Measurements from ENCODE around the gene F2RL2.

Gene F2RL2

DNA sequence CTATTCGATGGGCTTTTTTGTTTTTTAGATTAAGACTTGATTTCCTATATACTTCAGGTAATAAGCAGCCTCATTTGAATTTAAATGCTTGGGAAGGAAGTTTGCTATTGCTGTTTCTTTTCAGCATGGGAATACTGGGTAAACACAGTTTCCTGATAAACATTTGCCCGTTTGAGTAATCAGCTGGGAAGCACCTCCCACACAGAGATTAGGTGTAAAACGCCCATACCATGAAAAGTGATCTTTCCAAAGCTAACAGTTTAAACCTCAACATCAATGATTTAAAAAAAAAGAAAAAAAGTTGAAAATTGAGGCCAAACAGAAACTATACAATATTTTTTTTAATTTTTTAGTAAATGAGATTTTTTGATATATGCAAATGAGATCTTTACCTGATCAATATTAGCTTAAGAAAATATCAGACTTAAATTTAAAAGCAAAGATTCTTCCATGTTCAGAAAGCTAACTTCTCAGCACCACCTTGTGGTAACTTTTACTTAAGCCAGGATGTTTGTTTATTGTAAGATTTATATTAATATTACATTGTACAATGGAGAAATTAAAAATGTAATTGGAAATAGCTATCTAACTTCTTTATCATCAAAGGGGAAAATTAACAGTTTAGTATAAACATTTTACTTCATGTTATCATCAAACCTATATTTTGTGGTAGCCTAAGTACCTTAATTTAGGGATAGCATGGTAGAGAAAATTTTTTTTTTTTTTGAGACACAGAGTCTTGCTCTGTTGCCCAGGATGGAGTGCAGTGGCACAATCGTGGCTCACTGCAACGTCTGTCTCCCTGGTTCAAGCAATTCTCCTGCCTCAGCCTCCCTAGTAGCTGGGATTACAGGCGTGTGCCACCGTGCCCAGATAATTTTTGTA, 39.8 kb downstream of the F2RL2 start:
- DNase-seq (ENCODE audit: low spot score): no peak

DNA sequence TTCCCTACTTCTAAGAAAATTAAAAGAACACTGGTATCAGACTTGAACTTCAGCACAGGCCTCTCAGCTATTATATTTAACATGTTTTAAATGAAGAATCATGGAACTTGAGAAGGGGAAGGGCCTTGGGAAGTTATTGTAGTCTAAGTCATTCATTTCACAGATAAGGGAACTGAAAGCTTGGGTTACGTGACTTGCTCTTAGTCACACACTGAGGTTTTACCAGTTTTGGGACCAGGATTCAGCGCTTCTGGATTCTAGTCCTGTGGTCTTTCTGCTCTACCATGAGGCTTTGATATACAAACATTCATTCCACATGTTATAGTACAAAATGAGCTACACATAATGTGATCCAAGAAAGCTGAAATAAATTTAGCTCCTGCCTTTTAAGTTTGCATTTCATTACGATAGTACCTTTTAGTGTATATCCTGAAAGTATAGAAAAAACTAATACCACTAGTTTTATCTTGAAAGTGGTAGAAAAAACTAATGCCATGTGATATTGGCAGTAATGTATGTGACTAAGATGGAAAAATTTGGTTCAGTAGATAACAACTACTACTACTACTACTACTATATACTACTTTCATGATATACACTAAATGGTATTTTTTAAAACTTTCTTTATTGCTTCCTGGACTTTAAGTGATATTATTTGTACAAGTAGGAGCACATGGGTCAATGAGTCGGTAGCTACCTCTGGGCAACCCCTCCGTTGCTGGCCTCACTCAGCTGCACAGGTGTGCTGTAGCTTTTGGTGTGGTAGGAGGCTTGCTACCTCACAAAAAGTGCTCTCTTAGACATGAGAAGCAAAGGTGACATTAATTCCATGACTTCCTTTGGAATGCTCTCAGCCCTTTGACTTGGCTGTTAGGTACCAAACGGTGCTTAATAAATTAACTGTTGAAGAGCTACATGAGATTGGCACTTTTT, 40.7 kb downstream of the F2RL2 start:
- no peak for DNase-seq (ENCODE audit: low spot score)

DNA sequence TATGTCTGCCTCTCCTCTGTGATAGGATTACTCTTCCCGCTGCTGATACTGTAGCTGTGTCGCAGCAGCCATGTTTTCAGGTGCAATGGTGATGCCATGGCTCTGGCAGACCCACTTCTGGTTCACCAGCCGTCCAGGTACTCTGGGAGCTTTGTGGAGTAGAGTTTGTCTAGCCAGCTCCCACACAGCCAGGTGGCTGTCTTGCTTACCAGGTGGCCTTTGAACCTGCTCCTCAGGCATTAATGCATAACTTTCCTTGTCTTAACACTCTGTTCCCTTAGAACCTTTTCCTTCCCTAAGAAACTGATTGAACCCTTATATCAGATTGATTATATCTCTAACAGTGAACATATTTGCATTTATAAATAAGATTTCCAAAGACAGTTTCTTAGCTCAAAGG, 42.2 kb downstream of the F2RL2 start:
- DNase-seq (ENCODE audit: low spot score): no peak

DNA sequence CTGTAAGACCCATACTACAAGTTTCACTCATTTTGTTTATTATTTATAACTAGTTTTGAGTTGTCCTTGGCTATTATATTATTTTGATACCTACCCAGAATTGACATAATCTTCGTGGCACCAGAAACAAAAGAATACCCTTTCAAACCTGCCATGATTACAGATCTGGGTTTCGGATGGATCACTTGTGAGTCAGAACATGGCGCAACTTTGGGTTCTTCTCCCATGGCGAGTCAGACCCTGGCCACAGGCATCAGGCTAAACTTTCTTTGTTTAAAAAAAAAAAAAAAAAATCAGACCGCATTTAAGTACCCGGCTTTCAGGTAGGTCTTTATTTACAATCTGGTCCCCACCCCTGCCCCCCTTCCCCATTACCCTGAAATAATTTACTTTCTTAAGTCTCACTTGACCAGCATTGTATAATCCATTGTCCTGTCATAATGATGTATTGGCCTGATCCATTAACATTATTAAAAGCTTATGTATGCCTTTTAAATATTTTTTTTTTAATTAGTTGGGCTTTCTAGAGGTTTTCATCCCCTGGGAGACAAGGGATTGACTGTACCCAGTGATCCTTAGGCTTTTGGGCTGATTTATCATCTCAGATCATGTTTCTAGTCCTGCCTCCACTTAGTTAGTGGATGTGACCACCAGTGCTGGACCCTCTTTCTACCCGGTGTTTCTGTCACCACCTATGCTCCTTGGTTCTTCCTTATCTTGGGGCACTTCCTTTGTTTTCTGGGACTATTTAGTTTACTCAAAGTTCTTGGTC, 43.9 kb downstream of the F2RL2 start:
- DNase-seq (ENCODE audit: low spot score): peak; percentile 48

DNA sequence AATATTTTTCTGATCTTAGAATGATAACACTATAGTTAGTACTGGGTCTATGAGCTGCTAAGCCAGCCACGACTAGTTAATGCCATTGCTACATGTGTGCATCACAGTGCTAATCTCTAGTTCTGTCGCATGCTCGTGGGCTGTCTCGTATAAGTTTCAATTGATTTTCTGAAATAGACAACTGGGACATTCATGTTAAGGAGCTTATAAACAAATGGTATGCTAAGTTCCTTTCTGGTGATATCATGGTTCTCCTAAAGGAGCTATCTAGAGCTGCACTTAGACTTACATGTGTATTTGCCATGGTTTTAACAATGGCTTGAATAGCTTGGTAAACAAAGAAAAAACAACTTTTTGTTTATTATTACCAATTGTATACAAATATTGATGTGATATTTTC, 46.2 kb downstream of the F2RL2 start:
- DNase-seq (ENCODE audit: low spot score): no peak

DNA sequence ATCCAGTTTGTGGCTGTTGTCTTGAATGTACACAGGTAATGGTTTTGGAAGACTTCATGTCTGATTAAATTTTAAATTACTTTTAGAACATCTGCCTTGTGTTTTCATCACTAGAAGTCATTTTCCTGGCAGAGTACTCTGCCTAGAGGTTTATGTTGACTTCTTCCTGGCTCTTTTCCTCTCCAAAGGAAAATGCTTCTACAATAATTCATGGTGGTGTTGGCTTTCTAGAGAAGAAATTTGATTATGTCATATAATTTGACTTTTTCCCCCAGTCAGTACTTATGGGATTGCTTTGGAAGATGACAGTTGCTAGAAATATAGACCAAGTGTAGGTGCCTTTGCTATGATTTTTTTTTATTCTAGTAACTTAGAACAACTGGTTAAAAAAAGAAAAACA, 46.8 kb downstream of the F2RL2 start:
- no peak for DNase-seq (ENCODE audit: low spot score)

DNA sequence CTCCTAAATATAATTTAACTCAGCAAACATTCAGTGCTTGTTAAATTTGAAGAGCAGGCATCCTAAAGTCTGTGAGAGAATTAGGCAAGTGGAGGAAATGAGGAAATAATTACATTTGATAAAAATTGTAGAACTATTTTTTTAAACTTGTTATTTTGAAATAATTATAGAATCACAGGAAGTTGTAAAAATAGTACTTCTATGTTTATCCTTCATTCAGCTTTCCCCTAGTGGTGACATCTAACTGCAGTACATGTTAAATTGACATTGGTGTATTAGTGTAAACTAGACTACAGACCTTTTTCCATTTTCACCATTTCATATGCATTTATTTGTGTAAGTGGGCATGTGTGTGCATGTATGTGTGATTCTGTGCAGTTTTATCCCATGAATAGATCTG, 51.6 kb downstream of the F2RL2 start:
- no peak for DNase-seq (ENCODE audit: low spot score)

DNA sequence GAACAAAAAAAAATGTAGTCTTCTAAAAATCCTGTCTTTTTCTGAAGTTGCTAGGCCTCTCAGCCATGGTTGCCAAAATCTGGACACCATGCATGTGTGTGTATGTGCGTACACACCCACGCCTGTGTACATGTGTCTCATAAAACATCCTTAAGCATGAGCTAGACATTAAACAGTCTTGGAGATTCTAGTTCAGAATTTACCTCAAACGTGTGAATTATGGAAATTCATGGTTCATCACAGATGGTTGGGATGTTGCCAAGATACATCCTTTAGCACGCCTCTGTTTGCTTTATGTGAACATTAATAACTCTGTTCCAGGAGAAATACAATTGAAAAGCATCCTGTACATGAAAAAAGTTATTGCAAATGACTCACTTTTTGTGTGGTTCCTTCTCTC, 53.0 kb downstream of the F2RL2 start:
- no peak for DNase-seq (ENCODE audit: low spot score)

Measured in D341Med (cell line).